Measurements from ENCODE around the gene GNA14.
"Not testable (repeated sequence)": the region's sequence is repeated elsewhere in the genome, so short reads cannot be mapped to it uniquely, and the experiment has no call there.

Gene GNA14

GRCh38 chr9:77511525-77511924 is 136.6 kb downstream of the GNA14 start:
- H3K4me3 Mint-ChIP-seq: no peak overlapping the region
- no peaks in the 10 kb centered on the region for H3K27me3 Mint-ChIP-seq
- H3K27ac Mint-ChIP-seq: no peak overlapping the region
- H3K4me1 Mint-ChIP-seq (ENCODE audit: low read depth): peaks cover 4% of the 10 kb centered on the region
- no peaks in the 10 kb centered on the region for H3K36me3 Mint-ChIP-seq (ENCODE audit: low read depth)
- DNase-seq: no peak
- no peaks in the 10 kb centered on the region for H3K9me3 Mint-ChIP-seq

GRCh38 chr9:77510666-77511065 is 137.5 kb downstream of the GNA14 start:
- Mint-ChIP-seq H3K9me3 (no peaks in the 10 kb centered on the region), H3K4me1 (ENCODE audit: low read depth) (peaks cover 4% of the 10 kb centered on the region), H3K4me3 (no peak overlapping the region), H3K36me3 (ENCODE audit: low read depth) (no peaks in the 10 kb centered on the region), H3K27me3 (no peaks in the 10 kb centered on the region), H3K27ac (no peak overlapping the region)
- no peak for DNase-seq

- no peak overlapping the region for H3K4me3 Mint-ChIP-seq
- H3K27ac Mint-ChIP-seq: no peak overlapping the region
Measured at GRCh38 chr9:77508396-77508795, 139.7 kb downstream of the GNA14 start.

GRCh38 chr9:77507212-77507961 is 140.7 kb downstream of the GNA14 start:
- Mint-ChIP-seq H3K9me3 (no peaks in the 10 kb centered on the region), H3K27ac (no peak overlapping the region), H3K27me3 (no peaks in the 10 kb centered on the region), H3K4me1 (ENCODE audit: low read depth) (no peaks in the 10 kb centered on the region), H3K4me3 (no peak overlapping the region), H3K36me3 (ENCODE audit: low read depth) (no peaks in the 10 kb centered on the region)
- DNase-seq: no peak

More at GRCh38 chr9:77508396-77508795, 139.7 kb downstream of the GNA14 start:
- no peaks in the 10 kb centered on the region for H3K4me1 Mint-ChIP-seq (ENCODE audit: low read depth)
- no peaks in the 10 kb centered on the region for H3K9me3 Mint-ChIP-seq
- no peaks in the 10 kb centered on the region for H3K27me3 Mint-ChIP-seq
- no peaks in the 10 kb centered on the region for H3K36me3 Mint-ChIP-seq (ENCODE audit: low read depth)
- DNase-seq: no peak

- H3K9me3 Mint-ChIP-seq: no peaks in the 10 kb centered on the region
- no peak overlapping the region for H3K27ac Mint-ChIP-seq
- no peak overlapping the region for H3K4me3 Mint-ChIP-seq
- no peaks in the 10 kb centered on the region for H3K4me1 Mint-ChIP-seq (ENCODE audit: low read depth)
- DNase-seq: no peak
- no peaks in the 10 kb centered on the region for H3K36me3 Mint-ChIP-seq (ENCODE audit: low read depth)
- H3K27me3 Mint-ChIP-seq: no peaks in the 10 kb centered on the region
Measured at GRCh38 chr9:77505232-77505631, 142.9 kb downstream of the GNA14 start.

- no peak overlapping the region for H3K27ac Mint-ChIP-seq
Measured at GRCh38 chr9:77502568-77502967, 145.6 kb downstream of the GNA14 start.

GRCh38 chr9:77498891-77499290 is 149.2 kb downstream of the GNA14 start:
- Mint-ChIP-seq H3K9me3 (no peaks in the 10 kb centered on the region), H3K4me3 (no peak overlapping the region), H3K27ac (no peak overlapping the region), H3K27me3 (no peaks in the 10 kb centered on the region), H3K36me3 (ENCODE audit: low read depth) (no peaks in the 10 kb centered on the region), H3K4me1 (ENCODE audit: low read depth) (no peaks in the 10 kb centered on the region)
- DNase-seq: no peak

More at GRCh38 chr9:77502568-77502967, 145.6 kb downstream of the GNA14 start:
- no peaks in the 10 kb centered on the region for H3K9me3 Mint-ChIP-seq
- H3K4me3 Mint-ChIP-seq: no peak overlapping the region
- no peaks in the 10 kb centered on the region for H3K36me3 Mint-ChIP-seq (ENCODE audit: low read depth)
- DNase-seq: no peak
- H3K4me1 Mint-ChIP-seq (ENCODE audit: low read depth): no peaks in the 10 kb centered on the region
- H3K27me3 Mint-ChIP-seq: no peaks in the 10 kb centered on the region

GRCh38 chr9:77497322-77498198 is 150.6 kb downstream of the GNA14 start:
- no peak overlapping the region for H3K27ac Mint-ChIP-seq
- no peaks in the 10 kb centered on the region for H3K36me3 Mint-ChIP-seq (ENCODE audit: low read depth)
- no peaks in the 10 kb centered on the region for H3K9me3 Mint-ChIP-seq
- no peak for DNase-seq
- H3K4me1 Mint-ChIP-seq (ENCODE audit: low read depth): no peaks in the 10 kb centered on the region
- no peaks in the 10 kb centered on the region for H3K27me3 Mint-ChIP-seq
- H3K4me3 Mint-ChIP-seq: no peak overlapping the region

GRCh38 chr9:77495834-77496671 is 152.1 kb downstream of the GNA14 start:
- DNase-seq: no peak
- Mint-ChIP-seq H3K27me3 (no peaks in the 10 kb centered on the region), H3K9me3 (no peaks in the 10 kb centered on the region), H3K27ac (no peak overlapping the region), H3K4me1 (ENCODE audit: low read depth) (no peaks in the 10 kb centered on the region), H3K4me3 (no peak overlapping the region), H3K36me3 (ENCODE audit: low read depth) (no peaks in the 10 kb centered on the region)

GRCh38 chr9:77490279-77490678 is 157.8 kb downstream of the GNA14 start:
- H3K4me3 Mint-ChIP-seq; H3K9me3 Mint-ChIP-seq; H3K36me3 Mint-ChIP-seq (ENCODE audit: low read depth); H3K27ac Mint-ChIP-seq; DNase-seq: not testable (repeated sequence)
- H3K27me3 Mint-ChIP-seq: peaks cover 12% of the 10 kb centered on the region
- H3K4me1 Mint-ChIP-seq (ENCODE audit: low read depth): peaks cover 20% of the 10 kb centered on the region

GRCh38 chr9:77489405-77490163 is 158.5 kb downstream of the GNA14 start:
- H3K36me3 Mint-ChIP-seq (ENCODE audit: low read depth); H3K27ac Mint-ChIP-seq; H3K9me3 Mint-ChIP-seq; DNase-seq: not testable (repeated sequence)
- Mint-ChIP-seq H3K4me1 (ENCODE audit: low read depth) (peaks cover 20% of the 10 kb centered on the region), H3K4me3 (peak overlapping the region; percentile 73), H3K27me3 (peaks cover 12% of the 10 kb centered on the region)

- peak overlapping the region; percentile 73 for H3K4me3 Mint-ChIP-seq
- peaks cover 16% of the 10 kb centered on the region for H3K27me3 Mint-ChIP-seq
- no peak overlapping the region for H3K27ac Mint-ChIP-seq
- no peak for DNase-seq
- no peaks in the 10 kb centered on the region for H3K36me3 Mint-ChIP-seq (ENCODE audit: low read depth)
- H3K4me1 Mint-ChIP-seq (ENCODE audit: low read depth): peaks cover 20% of the 10 kb centered on the region
- peaks cover 2% of the 10 kb centered on the region for H3K9me3 Mint-ChIP-seq
Measured at GRCh38 chr9:77488439-77489126, 159.5 kb downstream of the GNA14 start.

- peaks cover 2% of the 10 kb centered on the region for H3K9me3 Mint-ChIP-seq
- H3K4me1 Mint-ChIP-seq (ENCODE audit: low read depth): peaks cover 20% of the 10 kb centered on the region
- peaks cover 16% of the 10 kb centered on the region for H3K27me3 Mint-ChIP-seq
- no peak overlapping the region for H3K4me3 Mint-ChIP-seq
- no peaks in the 10 kb centered on the region for H3K36me3 Mint-ChIP-seq (ENCODE audit: low read depth)
- no peak overlapping the region for H3K27ac Mint-ChIP-seq
- no peak for DNase-seq
Measured at GRCh38 chr9:77486968-77487367, 161.2 kb downstream of the GNA14 start.
